ENCODE data around the gene SECTM1. TPM values are rescaled to one million over a fixed set of nuclear protein-coding genes. Genes with fewer than 3 reads are reported as not detected.

The SECTM1 gene
- total RNA-seq, 1 experiment from 2014 or later, result 61.7 TPM

GRCh38 chr17:82294064-82294773 lies 39.3 kb downstream of the SECTM1 start:
- H3K4me2 ChIP-seq (ENCODE audit: low read length), result peak overlapping the region; percentile 81
- H3K27me3 ChIP-seq (ENCODE audit: low read length), result no peaks in the 10 kb centered on the region
- BruUV-seq (replicated peaks), result no TSS peak
- H3K9me2 ChIP-seq (replicated peaks; ENCODE audit: low read length), result no peaks in the 10 kb centered on the region
- peaks cover 5% of the 10 kb centered on the region for H3F3A ChIP-seq (ENCODE audit: low read length, unreplicated experiment)
- H2AFZ ChIP-seq (ENCODE audit: low read length), result no peak overlapping the region
- no peak for DNase-seq
- H3K79me2 ChIP-seq (ENCODE audit: low read length), result peaks cover 8% of the 10 kb centered on the region
- H3K4me1 ChIP-seq (ENCODE audit: insufficient read depth, low read length), result peaks cover 60% of the 10 kb centered on the region
- peak overlapping the region; percentile 58 for H3K4me3 ChIP-seq (ENCODE audit: low read length)
- H3K36me3 ChIP-seq (ENCODE audit: low read depth, low read length), result no peaks in the 10 kb centered on the region
- no peak for ATAC-seq
- no peaks in the 10 kb centered on the region for H3K9me3 ChIP-seq (ENCODE audit: low read length)
- intact Hi-C loops (cut with micrococcal nuclease), result no loop called here
- H3K9ac ChIP-seq (ENCODE audit: low read length), result peak overlapping the region; percentile 70
- TF ChIP-seq CTCF (conservative IDR thresholded peaks at IDR 0.05; ENCODE audit: low read depth, low read length) (no peak), EZH2phosphoT487 (IDR thresholded peaks at IDR 0.05; ENCODE audit: borderline replicate concordance, low read length) (no peak), EZH2 (IDR thresholded peaks at IDR 0.05; ENCODE audit: low read length, unreplicated experiment) (no peak)
- peak overlapping the region; percentile 83 for H3K27ac ChIP-seq (ENCODE audit: low read length)
- POLR2A ChIA-PET (ENCODE audit: unreplicated experiment), result no interaction called here
- CTCF ChIA-PET, result no interaction called here
- no peaks in the 10 kb centered on the region for H4K20me1 ChIP-seq (ENCODE audit: low read length)

- TF ChIP-seq EZH2phosphoT487 (IDR thresholded peaks at IDR 0.05; ENCODE audit: borderline replicate concordance, low read length) (no peak), CTCF (conservative IDR thresholded peaks at IDR 0.05; ENCODE audit: low read depth, low read length) (no peak), EZH2 (IDR thresholded peaks at IDR 0.05; ENCODE audit: low read length, unreplicated experiment) (no peak)
- Histone ChIP-seq H3K79me2 (ENCODE audit: low read length) (peaks cover 8% of the 10 kb centered on the region), H3K36me3 (ENCODE audit: low read depth, low read length) (no peaks in the 10 kb centered on the region), H3K27me3 (ENCODE audit: low read length) (no peaks in the 10 kb centered on the region), H3K4me1 (ENCODE audit: insufficient read depth, low read length) (peaks cover 66% of the 10 kb centered on the region), H3K27ac (ENCODE audit: low read length) (peak overlapping the region; percentile 88), H2AFZ (ENCODE audit: low read length) (peak overlapping the region; percentile 71), H3K4me3 (ENCODE audit: low read length) (peak overlapping the region; percentile 75), H3K9ac (ENCODE audit: low read length) (peak overlapping the region; percentile 94), H3K9me2 (replicated peaks; ENCODE audit: low read length) (no peaks in the 10 kb centered on the region), H3K4me2 (ENCODE audit: low read length) (peak overlapping the region; percentile 94), H4K20me1 (ENCODE audit: low read length) (no peaks in the 10 kb centered on the region), H3F3A (ENCODE audit: low read length, unreplicated experiment) (peaks cover 13% of the 10 kb centered on the region), H3K9me3 (ENCODE audit: low read length) (no peaks in the 10 kb centered on the region)
- intact Hi-C loops (cut with micrococcal nuclease), result no loop called here
- ChIA-PET CTCF (no interaction called here), POLR2A (ENCODE audit: unreplicated experiment) (interaction anchor here (0.5 to 0.6 kb wide), 3 partner anchors 51 to 301 kb away, joined by 3 to 6 read pairs (median 5); no protein-coding TSS in a partner anchor)
- ATAC-seq (peak; percentile 60), DNase-seq (peak; percentile 98)
- BruUV-seq (replicated peaks), result no TSS peak
These were observed 41.1 kb downstream of the SECTM1 start for GRCh38 chr17:82292251-82293154.

All from PC-3 (cell line).